Thyroid gland (tissue), 4 donors: ENCODE results near the gene B4GAT1. TPM values are rescaled to one million over a fixed set of nuclear protein-coding genes. Genes with fewer than 3 reads are reported as not detected.
"Not testable (repeated sequence)": the region's sequence is repeated elsewhere in the genome, so short reads cannot be mapped to it uniquely, and the experiment has no call there.

Experiments used
- DNase-seq, 2 donors: peaks; one replicate each; pipeline ENCODE4 v3.0.0-alpha.2; 2019
- H3K27ac ChIP-seq, 3 donors: fragments of 200-600 bp; sonication (generic); 1 replicate in 2 of 3; 2 replicates in 1 of 3; pipeline ENCODE4 v1.5.1; 2016 to 2019; ENCODE audit warnings: mild to moderate bottlenecking in 1 of 3, moderate library complexity in 1 of 3
- H3K27me3 ChIP-seq: fragments of 200-600 bp; sonication (generic); one replicate; pipeline ENCODE4 v1.5.1; 2019
- H3K36me3 ChIP-seq, 2 donors: fragments of 200-600 bp; sonication (generic); one replicate each; pipeline ENCODE4 v1.5.1; 2016 to 2019
- H3K4me1 ChIP-seq, 2 donors: fragments of 200-600 bp; sonication (generic); one replicate each; pipeline ENCODE4 v1.5.1; 2017 to 2019
- H3K4me3 ChIP-seq, 3 donors: fragments of 200-600 bp; sonication (generic); replicated peaks in 1 of 3; 1 replicate in 2 of 3; 2 replicates in 1 of 3; pipeline ENCODE4 v1.5.1; 2016; ENCODE audit warnings: mild to moderate bottlenecking in 1 of 3
- H3K9me3 ChIP-seq: fragments of 200-600 bp; sonication (generic); one replicate; pipeline ENCODE4 v1.5.1; 2017
- POLR2A ChIP-seq, 2 donors: fragments of 450-650 bp; IDR thresholded peaks; one replicate each; pipeline ENCODE4 v1.6.1; 2017; ENCODE audit warnings: antibody characterized with exemption in 2 of 2, mild to moderate bottlenecking in 2 of 2, moderate library complexity in 1 of 2
- WGBS, 2 donors: methylation state at CpG; one replicate each; pipeline ENCODE4 v1.1.5; 2017; 5-methylcytosine and 5-hydroxymethylcytosine counted together
- intact Hi-C: fragments of 100-400 bp; cut with DNase I; formaldehyde crosslinking; loops from one replicate; pipeline ENCODE4 v1.15.1; 2023
- total RNA-seq, 4 donors: library from RNA; depleted of rRNA; stranded (reverse); fragments of >200 nt; gene quantifications; one replicate each; pipeline ENCODE4 v1.2.3, GENCODE V29; 2016
- TF ChIP-seq, protein P1 (sequence below), 6 experiments: fragments of 200-600 bp in 3 of 6; fragments of 450-650 bp in 3 of 6; sonication (generic) in 3 of 6; IDR thresholded peaks; one replicate each; pipeline ENCODE4 v1.5.1; 2016 to 2019; ENCODE audit warnings: antibody characterized with exemption in 6 of 6, mild to moderate bottlenecking in 2 of 6, inconsistent platforms in 1 of 6, moderate library complexity in 1 of 6

Gene B4GAT1
- total RNA-seq, 4 donors from 2014 or later, result 41.1 to 67.2 (median 49.5) TPM

DNA sequence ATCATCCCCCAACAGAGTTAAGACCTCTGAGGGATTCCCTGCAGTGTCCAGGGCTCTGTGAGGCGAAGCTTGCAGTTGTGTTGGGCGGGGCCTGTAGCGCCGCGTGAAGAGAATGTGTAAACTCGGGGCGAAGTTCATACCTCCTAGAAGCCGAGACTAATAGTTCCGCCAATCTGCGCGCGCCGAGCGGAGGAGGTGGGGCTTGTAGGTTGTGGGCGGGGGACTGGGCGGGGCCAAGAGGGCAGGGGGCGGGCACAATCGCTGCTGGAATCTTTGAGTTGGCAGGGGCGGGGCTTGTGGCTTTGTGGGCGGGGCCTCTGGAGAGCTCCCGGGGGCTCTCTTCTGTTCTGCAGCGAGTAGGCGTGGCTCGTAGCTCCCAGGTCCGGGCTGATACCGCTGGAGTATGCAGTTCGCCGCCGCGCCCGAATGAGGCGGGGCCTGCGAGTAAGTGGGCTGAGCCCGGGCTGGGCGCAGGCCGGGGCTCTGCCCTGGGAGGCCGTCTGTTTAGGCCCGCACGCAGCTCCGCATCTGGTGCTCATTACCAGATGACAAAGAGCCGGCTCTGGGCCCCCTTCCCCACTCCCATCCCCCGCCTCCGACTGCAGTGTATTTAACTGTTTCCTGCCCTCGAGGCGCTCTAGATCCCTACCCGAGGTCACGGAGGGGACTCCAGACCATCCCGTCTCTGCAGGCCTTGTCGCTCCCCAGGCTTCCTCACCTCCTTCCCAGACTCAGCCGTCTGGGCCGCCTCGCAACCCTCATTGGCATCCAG lies 34.7 kb downstream of the B4GAT1 start:
- H3K9me3 ChIP-seq, result no peaks in the 10 kb centered on the region
- peaks cover 6 to 24% of the 10 kb centered on the region in 2 donors for H3K4me1 ChIP-seq
- peak; percentile 94 to 96 for DNase-seq
- no peaks in the 10 kb centered on the region for H3K36me3 ChIP-seq
- peak overlapping the region in 2 of 3 donors; percentile 11 to 21 for H3K4me3 ChIP-seq
- TF ChIP-seq POLR2A (IDR thresholded peaks at IDR 0.05), result peak in 1 of 2 donors; percentile 35
- TF ChIP-seq, protein P1, sequence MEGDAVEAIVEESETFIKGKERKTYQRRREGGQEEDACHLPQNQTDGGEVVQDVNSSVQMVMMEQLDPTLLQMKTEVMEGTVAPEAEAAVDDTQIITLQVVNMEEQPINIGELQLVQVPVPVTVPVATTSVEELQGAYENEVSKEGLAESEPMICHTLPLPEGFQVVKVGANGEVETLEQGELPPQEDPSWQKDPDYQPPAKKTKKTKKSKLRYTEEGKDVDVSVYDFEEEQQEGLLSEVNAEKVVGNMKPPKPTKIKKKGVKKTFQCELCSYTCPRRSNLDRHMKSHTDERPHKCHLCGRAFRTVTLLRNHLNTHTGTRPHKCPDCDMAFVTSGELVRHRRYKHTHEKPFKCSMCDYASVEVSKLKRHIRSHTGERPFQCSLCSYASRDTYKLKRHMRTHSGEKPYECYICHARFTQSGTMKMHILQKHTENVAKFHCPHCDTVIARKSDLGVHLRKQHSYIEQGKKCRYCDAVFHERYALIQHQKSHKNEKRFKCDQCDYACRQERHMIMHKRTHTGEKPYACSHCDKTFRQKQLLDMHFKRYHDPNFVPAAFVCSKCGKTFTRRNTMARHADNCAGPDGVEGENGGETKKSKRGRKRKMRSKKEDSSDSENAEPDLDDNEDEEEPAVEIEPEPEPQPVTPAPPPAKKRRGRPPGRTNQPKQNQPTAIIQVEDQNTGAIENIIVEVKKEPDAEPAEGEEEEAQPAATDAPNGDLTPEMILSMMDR (IDR thresholded peaks at IDR 0.05), result no peak
- H3K27ac ChIP-seq, result peak overlapping the region; percentile 73 to 76 (median 76)
- intact Hi-C loops, result no loop called here
- 8 to 14% methylated on average over 14 to 22 of the region's 52 CpGs for WGBS, 2 donors
- H3K27me3 ChIP-seq, result peaks cover 3% of the 10 kb centered on the region

DNA sequence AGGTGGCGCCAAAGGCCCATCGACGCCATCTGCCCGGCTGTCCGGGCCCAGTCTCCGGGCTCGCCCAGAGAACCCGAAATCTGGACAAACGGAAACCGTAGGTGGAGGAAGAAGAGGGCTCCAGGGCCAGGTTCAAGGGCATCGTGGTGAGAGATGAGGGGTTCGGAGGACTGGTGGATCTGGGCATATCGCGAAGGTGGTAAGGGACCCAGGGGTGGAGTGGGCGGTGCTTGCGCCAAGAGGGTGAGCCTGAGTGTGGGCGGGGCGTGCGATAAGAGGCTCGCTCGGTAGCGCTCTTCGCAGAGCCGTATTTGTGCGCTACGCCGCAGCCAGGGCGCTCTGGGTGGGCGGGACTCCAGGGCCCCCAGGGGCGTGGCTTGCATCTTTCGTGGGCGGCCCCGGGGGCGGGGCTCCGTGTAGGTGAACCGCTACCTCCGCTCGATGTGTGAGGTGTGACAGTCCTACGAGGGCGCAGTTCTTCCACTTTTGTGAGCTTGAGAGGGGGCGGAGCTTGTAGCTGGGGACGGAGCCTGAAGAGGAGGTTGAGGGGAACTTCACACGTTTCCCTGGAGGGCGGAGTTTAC lies 35.4 kb downstream of the B4GAT1 start:
- Histone ChIP-seq H3K27ac (peak overlapping the region; percentile 52 to 76 (median 73)), H3K27me3 (peaks cover 3% of the 10 kb centered on the region), H3K36me3 (no peaks in the 10 kb centered on the region), H3K4me3 (peak overlapping the region in 2 of 3 donors; percentile 11 to 21), H3K4me1 (peaks cover 6 to 17% of the 10 kb centered on the region in 2 donors), H3K9me3 (no peaks in the 10 kb centered on the region)
- TF ChIP-seq, protein P1 (IDR thresholded peaks at IDR 0.05), result peak; percentile 42 to 89 (median 78)
- TF ChIP-seq POLR2A (IDR thresholded peaks at IDR 0.05), result peak in 1 of 2 donors; percentile 60
- intact Hi-C loops, result no loop called here
- peak; percentile 87 to 93 for DNase-seq
- 1% methylated on average over 21 to 25 of the region's 44 CpGs for WGBS, 2 donors

DNA sequence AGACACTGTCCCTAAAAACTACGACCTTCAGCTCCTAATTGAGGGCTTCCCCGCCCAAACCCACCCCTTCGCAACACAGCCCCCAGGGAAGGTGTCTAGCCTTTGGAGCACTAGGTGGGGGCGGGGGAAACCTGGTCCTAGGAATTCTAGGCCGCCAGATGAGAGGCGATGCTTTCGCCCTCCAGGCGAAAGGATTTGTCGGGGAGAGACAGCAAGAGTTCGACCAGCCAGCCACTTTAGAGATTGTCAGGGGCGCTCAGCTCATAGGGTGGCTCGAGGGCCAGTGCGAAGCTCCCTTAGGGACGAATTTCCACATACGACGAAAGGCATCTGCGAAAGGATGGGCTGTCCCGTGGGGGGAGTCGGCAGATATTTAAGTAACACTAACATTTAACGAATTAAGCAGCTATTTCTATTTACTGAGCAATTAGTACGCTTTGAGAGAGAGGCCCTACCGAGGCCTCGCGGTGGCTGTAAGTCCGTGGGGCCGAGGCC lies 35.9 kb downstream of the B4GAT1 start:
- no peak for DNase-seq
- H3K27me3 ChIP-seq, result peaks cover 3% of the 10 kb centered on the region
- TF ChIP-seq, protein P1 (IDR thresholded peaks at IDR 0.05), result no peak
- no peak for TF ChIP-seq POLR2A (IDR thresholded peaks at IDR 0.05)
- no peaks in the 10 kb centered on the region for H3K9me3 ChIP-seq
- H3K4me1 ChIP-seq, result peaks cover 6 to 12% of the 10 kb centered on the region in 2 donors
- H3K27ac ChIP-seq, result peak overlapping the region; percentile 52 to 76 (median 73)
- no peaks in the 10 kb centered on the region for H3K36me3 ChIP-seq
- WGBS, 2 donors, result 28% methylated on average over 25 of the region's 26 CpGs
- intact Hi-C loops, result no loop called here
- peak overlapping the region in 1 of 3 donors; percentile 21 for H3K4me3 ChIP-seq

DNA sequence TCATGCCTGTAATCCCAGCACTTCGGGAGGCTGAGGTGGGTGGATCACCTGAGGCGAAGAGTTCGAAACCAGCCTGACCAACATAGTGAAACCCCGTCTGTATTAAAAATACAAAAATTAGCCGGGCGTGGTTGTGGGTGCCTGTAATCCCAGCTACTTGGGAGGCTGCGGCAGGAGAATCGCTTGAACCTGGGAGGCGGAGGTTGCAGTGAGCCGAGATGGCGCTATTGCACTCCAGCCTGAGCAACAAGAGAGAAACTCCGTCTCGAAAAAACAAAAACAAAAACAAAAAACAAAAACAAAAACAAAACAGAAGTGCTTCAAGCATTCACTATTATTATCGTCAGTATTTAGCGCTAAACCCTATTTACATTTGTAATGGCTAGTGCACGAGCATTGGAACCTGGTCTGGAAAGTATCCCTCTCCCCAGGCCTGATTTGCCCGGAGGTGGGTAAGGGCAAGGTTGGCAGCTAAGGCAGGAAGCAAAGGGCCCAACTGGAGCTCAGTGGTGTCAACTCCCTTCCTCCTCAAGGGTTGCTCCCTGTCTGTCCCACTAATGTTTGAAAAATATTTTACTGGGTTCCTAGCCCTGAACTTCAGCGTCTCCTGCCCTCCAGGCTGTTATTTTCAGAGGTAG lies 36.5 kb downstream of the B4GAT1 start:
- intact Hi-C loops, H3K36me3 ChIP-seq, H3K4me3 ChIP-seq, DNase-seq, H3K27ac ChIP-seq, H3K9me3 ChIP-seq, H3K27me3 ChIP-seq: not testable (repeated sequence)
- peaks cover 6 to 12% of the 10 kb centered on the region in 2 donors for H3K4me1 ChIP-seq
- WGBS, 2 donors, result 79 to 81% methylated on average over 18 of the region's 18 CpGs

DNA sequence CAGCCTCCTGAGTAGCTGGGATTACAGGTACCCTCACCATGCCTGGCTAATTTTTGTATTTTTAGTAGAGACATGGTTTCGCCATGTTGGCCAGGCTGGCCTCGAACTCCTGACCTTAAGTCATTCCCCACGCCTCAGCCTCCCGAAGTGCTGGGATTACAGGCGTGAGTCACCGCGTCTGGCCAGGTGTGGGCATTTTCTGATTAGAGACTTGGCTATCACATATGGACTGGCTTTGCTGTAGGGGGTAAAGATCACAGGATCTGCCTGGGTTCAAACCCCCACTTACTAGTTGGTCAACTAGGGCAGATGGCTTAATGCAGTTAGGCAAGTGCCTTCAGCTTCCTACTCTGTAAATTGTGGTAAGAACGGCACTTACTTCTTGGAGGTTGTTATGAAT lies 37.1 kb downstream of the B4GAT1 start:
- peaks cover 6 to 12% of the 10 kb centered on the region in 2 donors for H3K4me1 ChIP-seq
- H3K36me3 ChIP-seq, result no peaks in the 10 kb centered on the region
- no peaks in the 10 kb centered on the region for H3K9me3 ChIP-seq
- WGBS, 2 donors, result 90 to 92% methylated on average over 8 of the region's 8 CpGs
- H3K4me3 ChIP-seq, result no peak overlapping the region
- TF ChIP-seq, protein P1 (IDR thresholded peaks at IDR 0.05), result no peak
- TF ChIP-seq POLR2A (IDR thresholded peaks at IDR 0.05), result no peak
- intact Hi-C loops, result no loop called here
- no peak overlapping the region for H3K27ac ChIP-seq
- DNase-seq, result no peak
- no peaks in the 10 kb centered on the region for H3K27me3 ChIP-seq
